Smooth muscle cell (in vitro differentiated cells): ENCODE measurements around the gene CDC42EP5. TPM values are rescaled to one million over a fixed set of nuclear protein-coding genes. Genes with fewer than 3 reads are reported as not detected.

Source experiments
- DNase-seq: peaks from one replicate; lab custom pipeline; 2025; ENCODE audit not compliant: unreplicated experiment; lab: John Stamatoyannopoulos, UW
- H2AFZ ChIP-seq: fragments of 200-600 bp; sonication (generic); 2 replicates; pipeline ENCODE4 v1.6.0; 2016; ENCODE audit warnings: antibody characterized with exemption, low read depth, mild to moderate bottlenecking
- H3F3A ChIP-seq: fragments of 200-600 bp; sonication (generic); 2 replicates; pipeline ENCODE4 v1.6.0; 2017; ENCODE audit warnings: antibody characterized with exemption, low read depth
- H3K27ac ChIP-seq: fragments of 200-600 bp; sonication (generic); 2 replicates; pipeline ENCODE4 v1.5.1; 2016; ENCODE audit warnings: low read depth, mild to moderate bottlenecking
- H3K27me3 ChIP-seq: fragments of 200-600 bp; sonication (generic); 2 replicates; pipeline ENCODE4 v1.6.1; 2016; ENCODE audit warnings: low read depth, mild to moderate bottlenecking
- H3K36me3 ChIP-seq: fragments of 200-600 bp; sonication (generic); 2 replicates; pipeline ENCODE4 v1.5.1; 2016; ENCODE audit warnings: low read depth
- H3K4me1 ChIP-seq: fragments of 200-600 bp; sonication (generic); 2 replicates; pipeline ENCODE4 v1.5.1; 2016; ENCODE audit warnings: low read depth
- H3K4me2 ChIP-seq: fragments of 200-600 bp; sonication (generic); 2 replicates; pipeline ENCODE4 v1.6.0; 2016; ENCODE audit warnings: mild to moderate bottlenecking
- H3K4me3 ChIP-seq: fragments of 200-600 bp; sonication (generic); 2 replicates; pipeline ENCODE4 v1.5.1; 2016; ENCODE audit warnings: mild to moderate bottlenecking
- H3K79me2 ChIP-seq: fragments of 200-600 bp; sonication (generic); 2 replicates; pipeline ENCODE4 v1.6.0; 2016; ENCODE audit warnings: low read depth, mild to moderate bottlenecking
- H3K9ac ChIP-seq: fragments of 200-600 bp; sonication (generic); 2 replicates; pipeline ENCODE4 v1.6.0; 2016; ENCODE audit warnings: low read depth
- H3K9me3 ChIP-seq: fragments of 200-600 bp; sonication (generic); replicated peaks from 2 replicates; pipeline ENCODE4 v1.5.1; 2016; ENCODE audit warnings: low read depth
- H4K20me1 ChIP-seq: fragments of 200-600 bp; sonication (generic); 2 replicates; pipeline ENCODE4 v1.6.0; 2016; ENCODE audit warnings: low read depth
- CTCF ChIP-seq: fragments of 200-600 bp; sonication (generic); IDR thresholded peaks from 2 replicates; pipeline ENCODE4 v1.5.1; 2017; ENCODE audit warnings: borderline replicate concordance, mild to moderate bottlenecking, antibody characterized with exemption; ENCODE audit not compliant: insufficient read depth, poor library complexity, severe bottlenecking
- WGBS: methylation state at CpG from one replicate; pipeline ENCODE4 v1.1.7; 2016; ENCODE audit warnings: low lambda C conversion rate; 5-methylcytosine and 5-hydroxymethylcytosine counted together
- polyA plus RNA-seq: library from polyadenylated mRNA; unstranded; fragments of >200 nt; fragmentation: Nextera tagmentation; extraction: Ambion mirVana; gene quantifications from 2 replicates; pipeline ENCODE4 v1.2.1, GENCODE V29; 2016
- total RNA-seq: library from RNA; depleted of rRNA; stranded (reverse); fragments of >200 nt; gene quantifications from 2 replicates; pipeline ENCODE4 v1.2.3, GENCODE V29; 2014

The CDC42EP5 gene
- total and polyA plus RNA-seq, 2 experiments from 2014 or later = 33.6 to 99.8 TPM

- no peaks in the 10 kb centered on the region for H3K4me1 ChIP-seq
- peak within 1 kb of the TSS; percentile 98 for H3K4me2 ChIP-seq
- DNase-seq = peak; percentile 96
- no peak for TF ChIP-seq CTCF
- H3K4me3 ChIP-seq = peak within 1 kb of the TSS; percentile 54
- H2AFZ ChIP-seq = no peak within 1 kb of the TSS
- no peaks in the 10 kb centered on the region for H3K27me3 ChIP-seq
- H3F3A ChIP-seq = peaks cover 28% of the 10 kb centered on the region
- no peaks in the 10 kb centered on the region for H3K9me3 ChIP-seq
- 1% methylated on average over 38 of the region's 41 CpGs for WGBS
- no peaks in the 10 kb centered on the region for H3K36me3 ChIP-seq
- H4K20me1 ChIP-seq = peaks cover 45% of the 10 kb centered on the region
- H3K27ac ChIP-seq = peak within 1 kb of the TSS; percentile 90
- peak within 1 kb of the TSS; percentile 79 for H3K9ac ChIP-seq
- peaks cover 10% of the 10 kb centered on the region for H3K79me2 ChIP-seq
Observed at GRCh38 chr19:54463531-54464043, 9.5 kb downstream of the CDC42EP5 start, which contains the start of gene LENG9. Gene LENG9, minus strand, starts transcription at chr19:54463778. Its CDS starts 252 bp downstream, at chr19:54463526.

DNA sequence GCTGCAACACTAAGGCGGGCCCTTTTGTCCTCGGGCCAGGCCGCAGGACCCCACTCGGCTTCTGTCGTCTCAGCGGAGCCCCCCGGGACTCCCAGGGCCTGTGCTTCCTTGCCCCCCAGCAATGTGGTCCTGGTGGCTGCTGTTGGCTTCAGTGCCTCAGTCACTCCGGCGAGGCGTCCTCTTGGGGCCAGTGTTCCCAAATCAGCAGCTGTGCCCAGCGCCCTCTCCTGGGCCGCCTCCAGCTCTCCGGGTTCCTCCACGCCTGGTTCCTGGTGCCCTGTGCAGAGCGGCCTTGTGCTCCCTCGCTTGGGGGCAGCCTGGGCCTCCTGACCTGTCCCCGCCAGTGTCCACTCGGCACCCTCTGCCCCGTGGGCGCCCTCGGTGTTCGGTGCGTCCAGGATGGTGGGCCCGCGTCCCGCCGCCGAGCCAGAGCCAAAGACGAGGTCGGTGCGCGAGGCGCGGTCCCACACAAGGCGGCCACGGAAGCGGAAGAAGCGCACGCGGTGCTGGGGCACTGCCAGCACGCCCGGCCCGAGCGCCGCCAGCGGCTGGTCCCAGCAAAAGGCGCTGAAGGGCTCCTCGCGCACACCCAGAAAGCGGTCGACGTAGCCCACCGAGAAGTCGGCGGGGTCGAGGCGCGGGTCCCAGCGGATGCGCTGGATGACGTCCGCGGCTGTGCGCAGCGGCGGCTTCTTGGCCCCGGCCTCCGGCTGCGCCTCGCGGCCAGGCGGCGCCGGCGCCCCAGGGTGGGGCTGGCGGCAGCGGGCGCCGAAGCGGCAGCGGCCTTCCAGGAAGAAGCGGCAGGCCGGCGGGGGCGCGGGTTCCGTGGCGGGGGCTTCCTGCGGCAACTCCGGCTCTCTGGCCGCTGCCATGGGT, 10.2 kb downstream of the CDC42EP5 start:
- Histone ChIP-seq H3K4me3 (peak overlapping the region; percentile 54), H3K27ac (peak overlapping the region; percentile 90), H3K9me3 (no peaks in the 10 kb centered on the region), H3K27me3 (no peaks in the 10 kb centered on the region), H3K79me2 (peaks cover 17% of the 10 kb centered on the region), H3K9ac (peak overlapping the region; percentile 79), H4K20me1 (peaks cover 52% of the 10 kb centered on the region), H3F3A (peaks cover 28% of the 10 kb centered on the region), H3K36me3 (no peaks in the 10 kb centered on the region), H2AFZ (no peak overlapping the region), H3K4me1 (no peaks in the 10 kb centered on the region), H3K4me2 (peak overlapping the region; percentile 98)
- peak; percentile 49 for DNase-seq
- WGBS = 10% methylated on average over 71 of the region's 91 CpGs
- no peak for TF ChIP-seq CTCF

DNA sequence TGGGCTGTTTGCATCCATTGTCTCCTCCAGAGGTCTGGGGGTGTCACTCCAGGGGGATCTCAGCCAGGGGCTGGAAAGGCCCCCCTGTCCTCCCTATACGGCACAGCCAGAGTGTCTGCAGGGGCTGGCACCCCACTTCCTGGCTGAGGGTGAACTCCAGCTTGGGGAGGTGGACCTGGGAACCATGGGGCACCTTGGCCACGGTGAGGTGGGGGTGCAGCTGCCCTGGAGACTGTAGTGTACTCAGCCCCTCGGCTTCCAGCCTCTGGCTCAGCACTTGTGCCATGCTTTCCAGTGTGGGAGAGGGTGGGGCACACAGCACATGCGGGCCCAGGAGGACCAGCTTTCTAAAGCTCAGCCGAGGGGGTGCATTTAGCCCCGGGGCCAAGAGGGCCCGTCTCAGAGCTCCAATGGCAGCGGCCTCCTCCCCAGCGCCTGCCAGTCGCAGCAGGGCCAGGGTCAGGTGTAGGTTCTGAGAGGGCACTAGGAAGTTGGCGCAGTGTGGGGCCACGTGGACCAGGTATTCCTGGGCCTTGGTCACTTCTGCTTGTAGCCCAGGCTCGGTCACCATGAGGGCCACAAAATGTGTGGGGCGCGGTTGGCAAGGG, 10.9 kb downstream of the CDC42EP5 start:
- peaks cover 24% of the 10 kb centered on the region for H3K79me2 ChIP-seq
- 91% methylated on average over 15 of the region's 15 CpGs for WGBS
- H3K9me3 ChIP-seq = no peaks in the 10 kb centered on the region
- DNase-seq = no peak
- peak overlapping the region; percentile 79 for H3K9ac ChIP-seq
- H3K4me3 ChIP-seq = peak overlapping the region; percentile 54
- peak overlapping the region; percentile 98 for H3K4me2 ChIP-seq
- TF ChIP-seq CTCF = no peak
- H3K4me1 ChIP-seq = no peaks in the 10 kb centered on the region
- H2AFZ ChIP-seq = no peak overlapping the region
- peak overlapping the region; percentile 90 for H3K27ac ChIP-seq
- peaks cover 35% of the 10 kb centered on the region for H3F3A ChIP-seq
- peaks cover 59% of the 10 kb centered on the region for H4K20me1 ChIP-seq
- peaks cover 4% of the 10 kb centered on the region for H3K36me3 ChIP-seq
- no peaks in the 10 kb centered on the region for H3K27me3 ChIP-seq
